WTC11 (cell line): ENCODE data around the gene CPN1.

Source experiments
- SMAD3 ChIP-seq: sonication (generic); formaldehyde crosslinking; IDR thresholded peaks from 2 replicates; pipeline ENCODE4 v1.8.0; 2022; ENCODE audit warnings: missing genetic modification reagents, mild to moderate bottlenecking, borderline replicate concordance
- ZNF138 ChIP-seq: sonication (generic); formaldehyde crosslinking; conservative IDR thresholded peaks from 2 replicates; pipeline ENCODE4 v1.8.1; 2022; ENCODE audit warnings: mild to moderate bottlenecking, moderate library complexity, missing genetic modification reagents
- TF ChIP-seq, protein P1 (sequence below): sonication (generic); formaldehyde crosslinking; IDR thresholded peaks from 2 replicates; pipeline ENCODE4 v1.8.1; 2022; ENCODE audit warnings: low read depth, missing genetic modification reagents, borderline replicate concordance

DNA sequence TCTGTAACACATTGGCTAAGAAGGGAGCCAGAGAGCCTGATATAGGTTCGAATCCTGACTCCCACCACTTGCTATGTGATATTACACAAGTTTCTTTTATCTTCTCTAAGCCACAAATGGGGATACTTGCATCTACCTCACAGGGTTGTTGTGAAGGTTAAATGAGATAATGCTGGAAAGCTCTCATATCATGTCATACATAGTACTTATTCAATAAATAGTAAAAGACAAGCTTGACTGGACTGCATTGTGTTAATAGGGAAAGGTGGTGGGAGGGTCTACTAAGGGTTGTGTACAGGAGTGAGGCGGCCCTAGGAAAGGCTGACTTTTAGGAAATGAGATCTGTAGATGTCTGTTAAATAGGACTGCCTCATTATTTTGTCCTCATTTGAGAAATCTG is 36.1 kb downstream of the CPN1 start:
- TF ChIP-seq SMAD3 (no peak), ZNF138 (CRISPR knock-in tag) (no peak)
- TF ChIP-seq, protein P1, sequence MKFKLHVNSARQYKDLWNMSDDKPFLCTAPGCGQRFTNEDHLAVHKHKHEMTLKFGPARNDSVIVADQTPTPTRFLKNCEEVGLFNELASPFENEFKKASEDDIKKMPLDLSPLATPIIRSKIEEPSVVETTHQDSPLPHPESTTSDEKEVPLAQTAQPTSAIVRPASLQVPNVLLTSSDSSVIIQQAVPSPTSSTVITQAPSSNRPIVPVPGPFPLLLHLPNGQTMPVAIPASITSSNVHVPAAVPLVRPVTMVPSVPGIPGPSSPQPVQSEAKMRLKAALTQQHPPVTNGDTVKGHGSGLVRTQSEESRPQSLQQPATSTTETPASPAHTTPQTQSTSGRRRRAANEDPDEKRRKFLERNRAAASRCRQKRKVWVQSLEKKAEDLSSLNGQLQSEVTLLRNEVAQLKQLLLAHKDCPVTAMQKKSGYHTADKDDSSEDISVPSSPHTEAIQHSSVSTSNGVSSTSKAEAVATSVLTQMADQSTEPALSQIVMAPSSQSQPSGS (CRISPR knock-in tag): no peak
